ENCODE results near the gene ERVH48-1.
"Not testable (repeated sequence)": the region's sequence is repeated elsewhere in the genome, so short reads cannot be mapped to it uniquely, and the experiment has no call there.

The ERVH48-1 gene

GRCh38 chr21:42939582-42940413 lies 14.4 kb upstream of the ERVH48-1 start:
- no peak for DNase-seq (ENCODE audit: low read depth in 2 of 2)

DNA sequence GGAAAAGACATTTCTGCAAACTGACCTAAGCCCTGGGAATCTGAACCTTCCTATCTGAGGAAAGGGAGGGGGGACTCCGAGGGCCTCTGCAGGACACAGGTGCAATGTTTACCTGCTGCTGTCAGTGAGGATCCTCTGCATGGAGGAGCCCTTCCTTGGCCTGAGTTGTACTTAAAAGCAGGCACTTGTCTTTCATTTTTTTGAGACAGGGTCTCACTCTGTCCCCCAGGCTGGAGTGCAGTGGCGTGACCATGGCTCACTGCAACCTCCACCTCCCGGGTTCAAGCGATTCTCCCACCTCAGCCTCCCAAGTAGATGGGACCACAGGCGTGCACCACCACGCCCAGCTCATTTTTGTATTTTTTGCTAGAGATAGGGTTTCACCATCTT lies 13.2 kb upstream of the ERVH48-1 start:
- not testable (repeated sequence) for DNase-seq (ENCODE audit: low read depth in 2 of 2)

DNA sequence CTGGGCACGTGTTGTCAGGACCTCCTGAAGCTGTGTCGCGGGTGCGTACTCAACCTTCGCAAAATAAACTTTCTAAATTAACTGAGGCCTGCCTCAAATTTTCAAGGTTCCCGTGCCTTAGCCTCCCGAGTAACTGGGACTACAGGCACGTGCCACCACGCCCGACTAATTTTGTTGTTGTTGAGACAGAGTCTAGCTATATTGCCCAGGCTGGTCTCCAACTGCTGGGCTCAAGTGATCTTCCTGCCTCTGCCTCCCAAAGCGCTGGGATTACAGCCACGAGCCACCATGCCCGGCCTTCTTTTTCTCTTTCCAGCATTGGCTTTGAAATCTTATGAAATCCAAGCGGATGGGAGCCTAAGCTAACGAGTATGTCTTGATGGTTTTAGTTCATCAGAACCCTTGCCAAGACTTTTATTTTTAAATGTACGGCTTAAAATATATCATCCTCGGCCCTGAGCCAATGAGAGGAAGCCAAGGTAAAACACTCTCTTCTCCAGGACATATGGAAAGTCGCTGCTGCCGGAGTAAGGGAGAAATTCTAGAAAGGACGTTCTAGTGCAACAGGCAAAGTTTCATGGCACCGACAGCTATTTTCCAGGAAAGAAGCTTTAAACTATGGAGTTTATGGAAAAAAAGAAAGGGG lies 12.7 kb upstream of the ERVH48-1 start:
- DNase-seq (ENCODE audit: low read depth in 2 of 2), result no peak

DNA sequence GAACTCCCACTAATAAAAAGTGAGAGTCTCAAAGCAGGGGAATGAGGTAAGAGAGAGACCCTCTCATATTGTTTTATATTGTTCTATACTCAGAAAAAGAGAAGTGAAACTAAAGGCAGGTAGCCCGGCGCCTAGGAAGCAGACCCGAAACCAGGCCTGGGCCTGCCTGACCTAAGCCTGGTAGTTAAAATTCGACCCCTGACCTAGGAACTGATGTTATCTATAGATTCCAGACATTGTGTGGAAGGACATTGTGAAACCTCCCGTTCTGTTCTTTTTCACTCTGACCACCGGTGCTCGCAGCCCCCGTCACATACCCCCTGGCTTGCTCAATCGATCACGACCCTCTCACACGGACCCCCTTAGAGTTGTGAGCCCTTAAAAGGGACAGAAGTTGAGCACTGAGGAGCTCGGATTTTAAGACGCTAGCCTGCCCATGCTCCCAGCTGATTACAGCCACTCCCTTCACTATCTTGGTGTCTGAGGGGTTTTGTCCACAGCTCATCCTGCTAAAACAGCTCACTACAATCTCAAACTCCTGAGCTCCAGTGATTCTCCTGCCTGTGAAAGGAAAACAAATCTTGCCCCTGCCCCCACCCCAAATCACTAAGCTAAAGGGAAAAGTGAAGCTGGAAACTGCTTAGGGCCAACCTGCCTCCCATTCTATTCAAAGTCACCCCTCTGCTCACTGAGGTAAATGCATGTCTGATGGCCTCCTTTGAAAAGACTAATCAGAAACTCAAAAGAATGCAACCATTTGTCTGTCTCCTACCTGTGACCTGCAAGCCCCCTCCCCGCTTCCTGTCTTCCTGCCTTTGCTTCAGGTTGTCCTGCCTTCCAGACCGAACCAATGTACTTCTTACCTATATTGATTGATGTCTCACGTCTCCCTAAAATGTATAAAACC lies 11.9 kb upstream of the ERVH48-1 start:
- not testable (repeated sequence) for DNase-seq (ENCODE audit: low read depth in 2 of 2)

- DNase-seq (ENCODE audit: low read depth in 2 of 2), result not testable (repeated sequence)
These were observed 10.9 kb upstream of the ERVH48-1 start for GRCh38 chr21:42936360-42936759.

- DNase-seq (ENCODE audit: low read depth in 2 of 2), result not testable (repeated sequence)
These were observed 8.5 kb upstream of the ERVH48-1 start for GRCh38 chr21:42933973-42934372.

- not testable (repeated sequence) for DNase-seq (ENCODE audit: low read depth in 2 of 2)
These were observed 7.9 kb upstream of the ERVH48-1 start for GRCh38 chr21:42933137-42933970.

GRCh38 chr21:42932378-42933136 lies 7.1 kb upstream of the ERVH48-1 start:
- DNase-seq (ENCODE audit: low read depth in 2 of 2), result not testable (repeated sequence)

GRCh38 chr21:42931560-42932235 lies 6.3 kb upstream of the ERVH48-1 start:
- no peak for DNase-seq (ENCODE audit: low read depth in 2 of 2)

DNA sequence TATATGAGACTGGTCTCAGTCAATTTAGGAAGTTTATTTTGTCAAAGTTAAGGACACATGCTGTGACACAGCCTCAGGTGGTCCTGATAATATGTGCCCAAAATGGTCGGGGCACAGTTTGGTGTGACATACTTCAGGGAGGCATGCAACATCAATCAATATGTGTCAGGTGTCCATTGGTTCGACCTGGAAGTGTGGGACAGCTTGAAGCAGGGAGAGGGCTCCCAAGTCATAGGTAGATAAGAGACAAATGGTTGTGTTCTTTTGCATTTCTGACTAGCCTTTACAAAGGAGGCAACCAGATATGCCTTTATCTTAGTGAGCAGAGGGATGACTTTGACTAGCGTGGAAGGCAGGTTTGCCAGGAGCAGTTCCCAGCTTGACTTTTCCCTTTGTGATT lies 4.5 kb upstream of the ERVH48-1 start:
- DNase-seq (ENCODE audit: low read depth in 2 of 2), result no peak

- not testable (repeated sequence) for DNase-seq (ENCODE audit: low read depth in 2 of 2)
These were observed 2.2 kb upstream of the ERVH48-1 start for GRCh38 chr21:42927474-42928200.

GRCh38 chr21:42924433-42924751 lies 1.0 kb downstream of the ERVH48-1 start:
- DNase-seq (ENCODE audit: low read depth in 2 of 2), result no peak

GRCh38 chr21:42923553-42924432 lies 1.6 kb downstream of the ERVH48-1 start:
- peak; percentile 28 to 37 for DNase-seq (ENCODE audit: low read depth in 2 of 2)

- no peak for DNase-seq (ENCODE audit: low read depth in 2 of 2)
These were observed 2.5 kb downstream of the ERVH48-1 start for GRCh38 chr21:42922918-42923317.

DNA sequence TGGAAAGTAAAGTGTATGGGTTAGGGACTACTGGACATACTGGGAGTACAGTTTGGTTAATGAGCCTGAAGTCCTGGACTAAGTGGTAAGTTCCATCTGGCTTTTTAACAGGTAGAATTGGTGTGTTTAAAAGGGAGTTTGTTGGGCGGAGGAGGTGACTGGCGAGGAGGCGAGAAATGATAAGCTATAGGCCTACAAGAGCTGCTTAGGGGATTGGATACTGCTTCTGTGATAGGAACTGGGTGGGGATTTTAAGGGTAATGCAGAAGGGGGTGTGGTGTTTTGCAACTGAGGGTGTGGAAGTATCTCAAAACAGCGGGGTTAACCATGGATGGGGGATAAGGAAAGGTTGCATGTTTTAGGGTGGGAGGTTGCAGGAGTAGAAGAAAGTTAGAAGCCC lies 3.5 kb downstream of the ERVH48-1 start:
- no peak for DNase-seq (ENCODE audit: low read depth in 2 of 2)

- no peak for DNase-seq (ENCODE audit: low read depth in 2 of 2)
These were observed 7.1 kb downstream of the ERVH48-1 start for GRCh38 chr21:42918291-42918690.

GRCh38 chr21:42913476-42913875 lies 12.0 kb downstream of the ERVH48-1 start:
- no peak for DNase-seq (ENCODE audit: low read depth in 2 of 2)

DNA sequence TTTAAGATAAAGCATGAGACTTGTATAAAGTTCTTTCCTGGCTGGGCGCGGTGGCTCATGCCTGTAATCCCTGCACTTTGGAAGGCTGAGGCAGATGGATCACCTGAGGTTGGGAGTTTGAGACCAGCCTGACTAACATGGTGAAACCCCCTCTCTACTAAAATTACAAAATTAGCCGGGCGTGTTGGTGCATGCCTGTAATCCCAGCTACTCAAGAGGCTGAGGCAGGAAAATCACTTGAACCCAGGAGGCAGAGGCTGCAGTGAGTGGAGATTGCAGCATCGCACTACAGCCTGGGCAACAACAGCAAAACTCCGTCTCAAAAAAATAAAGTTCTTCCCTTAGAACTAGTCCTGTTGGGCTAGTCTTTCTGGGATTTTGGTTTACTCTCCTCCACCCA lies 13.5 kb downstream of the ERVH48-1 start:
- DNase-seq (ENCODE audit: low read depth in 2 of 2), result not testable (repeated sequence)

Data from stimulated activated CD4-positive, alpha-beta T cell treated with anti-CD3 and anti-CD28 coated beads, Interleukin-1b, Interleukin-23, amount 100 ng/mL, for 1 hour (primary cell).